PC-9 (cell line): ENCODE results near the gene ENHO. TPM values are rescaled to one million over a fixed set of nuclear protein-coding genes. Genes with fewer than 3 reads are reported as not detected.

Experiments
- BruUV-seq: library from RNA; stranded (reverse); fragments of 400-500 nt; replicated peaks from 2 replicates; lab custom pipeline; 2021; lab: Mats Ljungman, UMichigan
- CTCF ChIA-PET: fragments of 300-600 bp; sonication (Branson Sonifier 250); formaldehyde crosslinking; loops from one replicate; lab custom pipeline; 2022; ENCODE audit warnings: antibody characterized with exemption; lab: Charles Lee
- POLR2A ChIA-PET: fragments of 300-600 bp; sonication (Branson Sonifier 250); formaldehyde crosslinking; loops from one replicate; lab custom pipeline; 2022; ENCODE audit warnings: antibody characterized with exemption; ENCODE audit not compliant: unreplicated experiment; lab: Charles Lee
- DNase-seq, 2 experiments: peaks; one replicate each; pipeline versions ENCODE4 v3.0.0 to v3.0.0-alpha.2; 2015 to 2022; ENCODE audit warnings: mixed read lengths in 1 of 2
- H2AFZ ChIP-seq: fragments of 200-600 bp; sonication (generic); 2 replicates; pipeline ENCODE4 v1.8.1; 2017; ENCODE audit warnings: antibody characterized with exemption
- H3F3A ChIP-seq: fragments of 200-600 bp; sonication (generic); 2 replicates; pipeline ENCODE4 v1.8.1; 2017; ENCODE audit warnings: antibody characterized with exemption, mild to moderate bottlenecking, low read depth; ENCODE audit not compliant: insufficient read depth
- H3K27ac ChIP-seq: fragments of 200-600 bp; sonication (generic); 2 replicates; pipeline ENCODE4 v1.6.1; 2016; ENCODE audit warnings: mixed run types
- H3K27me3 ChIP-seq: fragments of 200-600 bp; sonication (generic); 2 replicates; pipeline ENCODE4 v1.6.1; 2016; ENCODE audit warnings: low read depth, mixed run types; ENCODE audit not compliant: insufficient read depth
- H3K36me3 ChIP-seq: fragments of 200-600 bp; sonication (generic); 2 replicates; pipeline ENCODE4 v1.6.1; 2016; ENCODE audit warnings: low read depth, mixed run types
- H3K4me1 ChIP-seq: fragments of 200-600 bp; sonication (generic); replicated peaks from 2 replicates; pipeline ENCODE4 v1.6.1; 2016; ENCODE audit warnings: mixed run types; ENCODE audit not compliant: insufficient read depth
- H3K4me2 ChIP-seq: fragments of 200-600 bp; sonication (generic); 2 replicates; pipeline ENCODE4 v1.6.1; 2017; ENCODE audit warnings: mixed run types
- H3K4me3 ChIP-seq: fragments of 200-600 bp; sonication (generic); 2 replicates; pipeline ENCODE4 v1.6.1; 2016; ENCODE audit warnings: mixed run types
- H3K79me2 ChIP-seq: fragments of 200-600 bp; sonication (generic); 2 replicates; pipeline ENCODE4 v1.6.1; 2017; ENCODE audit warnings: low read depth, mixed run types
- H3K9me2 ChIP-seq: fragments of 200-600 bp; sonication (generic); 2 replicates; pipeline ENCODE4 v1.8.1; 2017; ENCODE audit warnings: mild to moderate bottlenecking; ENCODE audit not compliant: insufficient read depth
- H3K9me3 ChIP-seq: fragments of 200-600 bp; sonication (generic); 2 replicates; pipeline ENCODE4 v1.8.1; 2016; ENCODE audit warnings: low read depth; ENCODE audit not compliant: insufficient read depth
- H4K20me1 ChIP-seq: fragments of 200-600 bp; sonication (generic); 2 replicates; pipeline ENCODE4 v1.8.1; 2017; ENCODE audit not compliant: insufficient read depth
- CTCF ChIP-seq: fragments of 200-600 bp; sonication (generic); conservative IDR thresholded peaks from 2 replicates; pipeline ENCODE4 v1.6.1; 2017; ENCODE audit warnings: mixed run types, antibody characterized with exemption, mild to moderate bottlenecking, moderate library complexity
- EZH2 ChIP-seq: fragments of 200-600 bp; sonication (generic); IDR thresholded peaks from 2 replicates; pipeline ENCODE4 v1.8.0; 2017; ENCODE audit warnings: antibody characterized with exemption, low read depth
- intact Hi-C: fragments of 100-400 bp; cut with micrococcal nuclease; formaldehyde crosslinking; loops from one replicate; pipeline ENCODE4 v1.10.0; 2022; ENCODE audit not compliant: unreplicated experiment
- total RNA-seq: library from RNA; stranded (reverse); gene quantifications from 2 replicates; pipeline ENCODE4 v1.2.3, GENCODE V29; 2021

Gene ENHO
- total RNA-seq, 1 experiment from 2014 or later: not detected

- Histone ChIP-seq H3K9me3 (no peaks in the 10 kb centered on the region), H3K9me2 (no peaks in the 10 kb centered on the region), H2AFZ (no peak overlapping the region), H3K36me3 (no peaks in the 10 kb centered on the region), H3K27ac (no peak overlapping the region), H3K27me3 (0 out of 2 replicates have a peak, but pooled peaks cover 7% of the 10 kb centered on the region), H3K4me2 (no peak overlapping the region), H3K79me2 (no peaks in the 10 kb centered on the region), H3F3A (no peaks in the 10 kb centered on the region), H4K20me1 (no peaks in the 10 kb centered on the region), H3K4me1 (no peaks in the 10 kb centered on the region), H3K4me3 (no peak overlapping the region)
- BruUV-seq: no TSS peak
- POLR2A ChIA-PET: no interaction called here
- intact Hi-C loops: loop anchor here (5.0 kb wide), 1 partner anchor 99 kb away; no protein-coding TSS in a partner anchor
- CTCF ChIA-PET: no interaction called here
- TF ChIP-seq EZH2 (no peak), CTCF (no peak)
- DNase-seq: no peak
Measured at GRCh38 chr9:34503406-34503805, 19.4 kb downstream of the ENHO start.

GRCh38 chr9:34502891-34503290 is 19.9 kb downstream of the ENHO start:
- H3K9me3 ChIP-seq: no peaks in the 10 kb centered on the region
- H3K9me2 ChIP-seq: no peaks in the 10 kb centered on the region
- ChIA-PET POLR2A (no interaction called here), CTCF (no interaction called here)
- no TSS peak for BruUV-seq
- no peak for DNase-seq
- H3F3A ChIP-seq: no peaks in the 10 kb centered on the region
- intact Hi-C loops: loop anchor here (5.0 kb wide), 1 partner anchor 99 kb away; no protein-coding TSS in a partner anchor
- no peaks in the 10 kb centered on the region for H4K20me1 ChIP-seq
- no peaks in the 10 kb centered on the region for H3K36me3 ChIP-seq
- no peaks in the 10 kb centered on the region for H3K4me1 ChIP-seq
- no peak overlapping the region for H3K4me2 ChIP-seq
- no peak overlapping the region for H3K27ac ChIP-seq
- no peaks in the 10 kb centered on the region for H3K79me2 ChIP-seq
- 0 out of 2 replicates have a peak, but pooled peaks cover 7% of the 10 kb centered on the region for H3K27me3 ChIP-seq
- no peak overlapping the region for H3K4me3 ChIP-seq
- no peak overlapping the region for H2AFZ ChIP-seq
- no peak for TF ChIP-seq CTCF
- no peak for TF ChIP-seq EZH2

GRCh38 chr9:34502471-34502870 is 20.3 kb downstream of the ENHO start:
- no peaks in the 10 kb centered on the region for H3K9me2 ChIP-seq
- no peaks in the 10 kb centered on the region for H3K36me3 ChIP-seq
- no peaks in the 10 kb centered on the region for H3F3A ChIP-seq
- no peaks in the 10 kb centered on the region for H3K79me2 ChIP-seq
- H3K4me1 ChIP-seq: no peaks in the 10 kb centered on the region
- TF ChIP-seq CTCF (no peak), EZH2 (no peak)
- no peaks in the 10 kb centered on the region for H4K20me1 ChIP-seq
- intact Hi-C loops: loop anchor here (5.0 kb wide), 1 partner anchor 100 kb away; no protein-coding TSS in a partner anchor
- DNase-seq: no peak
- H3K4me2 ChIP-seq: no peak overlapping the region
- no peak overlapping the region for H3K27ac ChIP-seq
- no peak overlapping the region for H3K4me3 ChIP-seq
- POLR2A ChIA-PET: no interaction called here
- no TSS peak for BruUV-seq
- no peak overlapping the region for H2AFZ ChIP-seq
- no peaks in the 10 kb centered on the region for H3K9me3 ChIP-seq
- CTCF ChIA-PET: no interaction called here
- 0 out of 2 replicates have a peak, but pooled peaks cover 7% of the 10 kb centered on the region for H3K27me3 ChIP-seq
